Ishikawa (cell line): ENCODE data around the gene MRPS6.
A peak's percentile ranks its signal among the peaks of the same experiment; 100 is the strongest.

Source experiments
- CEBPB ChIP-seq: IDR thresholded peaks from 2 replicates; pipeline ENCODE4 v1.6.1; 2012
- CREB1 ChIP-seq: IDR thresholded peaks from 2 replicates; pipeline ENCODE4 v1.6.1; 2012; ENCODE audit warnings: low read depth
- EGR1 ChIP-seq: IDR thresholded peaks from 2 replicates; pipeline ENCODE4 v1.6.1; 2012
- EP300 ChIP-seq: IDR thresholded peaks from 2 replicates; pipeline ENCODE4 v1.6.1; 2012; ENCODE audit warnings: borderline replicate concordance
- FOXM1 ChIP-seq: IDR thresholded peaks from 2 replicates; pipeline ENCODE4 v1.6.1; 2012; ENCODE audit warnings: low read depth, borderline replicate concordance
- NFIC ChIP-seq: IDR thresholded peaks from 2 replicates; pipeline ENCODE4 v1.6.1; 2012
- RAD21 ChIP-seq: IDR thresholded peaks from 2 replicates; pipeline ENCODE4 v1.6.1; 2012; ENCODE audit warnings: low read depth
- TAF1 ChIP-seq: IDR thresholded peaks from 2 replicates; pipeline ENCODE4 v1.6.1; 2012; ENCODE audit warnings: low read depth, mild to moderate bottlenecking
- TCF12 ChIP-seq: IDR thresholded peaks from 2 replicates; pipeline ENCODE4 v1.6.1; 2012; ENCODE audit warnings: low read depth
- TEAD4 ChIP-seq: IDR thresholded peaks from 2 replicates; pipeline ENCODE4 v1.6.1; 2012
- YY1 ChIP-seq: IDR thresholded peaks from 2 replicates; pipeline ENCODE4 v1.6.1; 2012; ENCODE audit warnings: low read depth
- ZBTB7A ChIP-seq: IDR thresholded peaks from 2 replicates; pipeline ENCODE4 v1.6.1; 2012; ENCODE audit warnings: low read depth
- TF ChIP-seq, protein P1 (sequence below): IDR thresholded peaks from 2 replicates; pipeline ENCODE4 v1.6.1; 2012; ENCODE audit warnings: low read depth, mild to moderate bottlenecking
- TF ChIP-seq, protein P2 (sequence below): IDR thresholded peaks from 2 replicates; pipeline ENCODE4 v1.6.1; 2012
- TF ChIP-seq, protein P3 (sequence below): IDR thresholded peaks from 2 replicates; pipeline ENCODE4 v1.6.1; 2012

Gene MRPS6

DNA sequence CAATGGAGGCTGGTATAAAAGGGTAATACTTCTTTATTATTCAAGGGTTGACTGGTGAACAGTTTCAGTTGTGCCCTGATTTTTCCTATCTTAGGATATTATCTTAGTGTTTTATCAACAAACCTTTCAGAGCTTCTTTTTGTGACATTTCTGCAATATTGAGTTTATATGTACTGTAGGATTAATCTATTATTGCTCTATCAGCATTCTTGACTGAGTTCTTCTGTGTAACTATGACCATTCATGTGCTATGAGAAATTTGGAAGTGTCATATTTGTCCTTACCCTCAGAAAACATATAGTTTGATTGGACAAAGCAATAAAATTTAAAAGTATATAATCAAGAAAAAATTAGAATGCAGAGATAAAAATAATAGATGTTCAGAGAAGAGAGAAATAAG is 25.5 kb upstream of the MRPS6 start:
- TF ChIP-seq CEBPB (no peak), TEAD4 (no peak), CREB1 (no peak), YY1 (no peak)
- TF ChIP-seq, protein P1, sequence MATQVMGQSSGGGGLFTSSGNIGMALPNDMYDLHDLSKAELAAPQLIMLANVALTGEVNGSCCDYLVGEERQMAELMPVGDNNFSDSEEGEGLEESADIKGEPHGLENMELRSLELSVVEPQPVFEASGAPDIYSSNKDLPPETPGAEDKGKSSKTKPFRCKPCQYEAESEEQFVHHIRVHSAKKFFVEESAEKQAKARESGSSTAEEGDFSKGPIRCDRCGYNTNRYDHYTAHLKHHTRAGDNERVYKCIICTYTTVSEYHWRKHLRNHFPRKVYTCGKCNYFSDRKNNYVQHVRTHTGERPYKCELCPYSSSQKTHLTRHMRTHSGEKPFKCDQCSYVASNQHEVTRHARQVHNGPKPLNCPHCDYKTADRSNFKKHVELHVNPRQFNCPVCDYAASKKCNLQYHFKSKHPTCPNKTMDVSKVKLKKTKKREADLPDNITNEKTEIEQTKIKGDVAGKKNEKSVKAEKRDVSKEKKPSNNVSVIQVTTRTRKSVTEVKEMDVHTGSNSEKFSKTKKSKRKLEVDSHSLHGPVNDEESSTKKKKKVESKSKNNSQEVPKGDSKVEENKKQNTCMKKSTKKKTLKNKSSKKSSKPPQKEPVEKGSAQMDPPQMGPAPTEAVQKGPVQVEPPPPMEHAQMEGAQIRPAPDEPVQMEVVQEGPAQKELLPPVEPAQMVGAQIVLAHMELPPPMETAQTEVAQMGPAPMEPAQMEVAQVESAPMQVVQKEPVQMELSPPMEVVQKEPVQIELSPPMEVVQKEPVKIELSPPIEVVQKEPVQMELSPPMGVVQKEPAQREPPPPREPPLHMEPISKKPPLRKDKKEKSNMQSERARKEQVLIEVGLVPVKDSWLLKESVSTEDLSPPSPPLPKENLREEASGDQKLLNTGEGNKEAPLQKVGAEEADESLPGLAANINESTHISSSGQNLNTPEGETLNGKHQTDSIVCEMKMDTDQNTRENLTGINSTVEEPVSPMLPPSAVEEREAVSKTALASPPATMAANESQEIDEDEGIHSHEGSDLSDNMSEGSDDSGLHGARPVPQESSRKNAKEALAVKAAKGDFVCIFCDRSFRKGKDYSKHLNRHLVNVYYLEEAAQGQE = no peak
- TF ChIP-seq, protein P2, sequence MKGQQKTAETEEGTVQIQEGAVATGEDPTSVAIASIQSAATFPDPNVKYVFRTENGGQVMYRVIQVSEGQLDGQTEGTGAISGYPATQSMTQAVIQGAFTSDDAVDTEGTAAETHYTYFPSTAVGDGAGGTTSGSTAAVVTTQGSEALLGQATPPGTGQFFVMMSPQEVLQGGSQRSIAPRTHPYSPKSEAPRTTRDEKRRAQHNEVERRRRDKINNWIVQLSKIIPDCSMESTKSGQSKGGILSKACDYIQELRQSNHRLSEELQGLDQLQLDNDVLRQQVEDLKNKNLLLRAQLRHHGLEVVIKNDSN = no peak

DNA sequence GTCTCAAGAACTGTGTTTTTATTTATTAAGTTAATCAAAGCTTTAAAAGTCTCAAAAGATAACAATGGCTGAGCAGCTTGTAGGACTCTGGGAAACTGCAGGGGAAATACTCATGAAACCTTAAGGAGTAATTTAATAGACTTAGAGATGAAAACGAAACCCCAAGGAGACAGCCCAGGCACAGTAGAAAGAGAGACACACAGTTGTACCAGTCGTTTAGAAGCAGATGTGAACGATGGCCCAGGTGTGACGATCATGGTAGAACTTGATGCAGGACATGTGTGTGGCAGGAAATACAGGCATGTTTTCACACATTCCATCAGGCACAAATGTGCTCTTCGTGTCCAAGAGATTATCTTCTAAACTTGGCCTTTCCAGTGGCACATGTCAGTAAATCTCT is 21.2 kb upstream of the MRPS6 start:
- TF ChIP-seq YY1 = no peak
- no peak for TF ChIP-seq TEAD4
- TF ChIP-seq ZBTB7A = no peak
- no peak for TF ChIP-seq TAF1
- TF ChIP-seq EP300 = no peak
- TF ChIP-seq RAD21 = no peak
- TF ChIP-seq NFIC = no peak
- TF ChIP-seq, protein P3, sequence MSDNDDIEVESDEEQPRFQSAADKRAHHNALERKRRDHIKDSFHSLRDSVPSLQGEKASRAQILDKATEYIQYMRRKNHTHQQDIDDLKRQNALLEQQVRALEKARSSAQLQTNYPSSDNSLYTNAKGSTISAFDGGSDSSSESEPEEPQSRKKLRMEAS = no peak
- TF ChIP-seq FOXM1 = no peak

DNA sequence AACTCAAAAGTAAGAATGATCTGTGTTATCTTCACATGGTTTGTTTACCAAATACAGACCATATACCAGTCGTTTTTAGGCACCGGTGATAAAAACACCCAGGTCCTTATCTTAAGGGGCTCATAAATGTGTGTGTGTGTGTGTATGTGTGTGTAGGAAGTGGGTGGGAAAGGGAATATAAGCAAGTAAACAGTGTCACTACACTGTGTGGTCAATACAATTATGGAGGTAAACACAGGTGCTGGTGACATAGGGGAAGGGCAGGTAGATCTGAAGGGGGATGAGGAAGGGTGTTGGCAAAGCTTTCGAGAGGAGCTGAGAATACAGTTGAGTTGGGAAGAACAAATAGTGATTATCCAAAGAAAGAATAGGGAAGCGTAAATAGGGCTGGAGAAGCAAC is 19.1 kb upstream of the MRPS6 start:
- TF ChIP-seq, protein P3 = no peak
- TF ChIP-seq TEAD4 (no peak), RAD21 (no peak), EP300 (no peak), EGR1 (no peak), TCF12 (no peak), CREB1 (no peak), NFIC (no peak), TAF1 (no peak), FOXM1 (no peak)
- TF ChIP-seq, protein P2 = no peak

DNA sequence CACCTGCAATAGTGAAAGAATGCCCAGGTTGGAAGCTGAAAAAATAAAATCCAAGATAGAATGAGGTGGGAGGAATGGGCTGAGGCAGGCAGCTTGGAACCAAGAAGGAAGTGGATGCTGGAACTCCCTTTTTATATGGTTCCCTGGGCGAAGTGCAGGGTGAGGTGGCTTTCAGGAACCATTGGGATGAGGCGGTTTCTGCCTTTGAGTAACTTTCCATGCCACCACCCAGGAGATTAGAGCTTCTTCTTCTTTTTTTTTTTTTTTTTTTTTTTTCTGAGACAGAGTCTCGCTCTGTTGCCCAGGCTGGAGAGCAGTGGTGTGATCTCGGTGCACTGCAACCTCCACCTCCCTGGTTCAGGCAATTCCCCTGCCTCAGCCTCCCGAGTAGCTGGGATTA is 17.8 kb upstream of the MRPS6 start:
- TF ChIP-seq CREB1 (no peak), TEAD4 (no peak), CEBPB (no peak), ZBTB7A (no peak), FOXM1 (no peak), RAD21 (no peak), EGR1 (no peak), NFIC (no peak), YY1 (no peak), TAF1 (no peak), EP300 (no peak), TCF12 (no peak)
- TF ChIP-seq, protein P2 = no peak
- TF ChIP-seq, protein P1 = no peak
- TF ChIP-seq, protein P3 = no peak

DNA sequence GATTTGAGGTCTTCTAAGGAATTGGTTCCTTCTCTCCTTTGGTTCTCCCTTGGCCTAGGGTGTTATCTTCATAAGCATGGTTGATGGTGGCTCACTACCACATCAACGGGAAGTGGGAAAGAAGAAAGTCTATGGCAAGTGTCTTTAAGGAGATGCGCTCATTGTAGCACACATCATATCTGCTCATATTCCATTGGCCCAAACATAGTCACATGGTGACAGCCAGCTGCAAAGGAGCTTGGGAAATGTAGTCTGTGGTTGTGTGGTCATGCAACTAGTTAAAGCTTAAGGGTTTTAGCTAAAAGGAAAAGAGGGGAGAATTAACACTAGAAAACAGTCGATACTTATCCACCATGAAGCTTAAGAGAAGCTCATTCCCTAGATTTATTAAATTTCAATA is 11.4 kb upstream of the MRPS6 start:
- TF ChIP-seq, protein P2 = peak; percentile 94
- no peak for TF ChIP-seq TEAD4

DNA sequence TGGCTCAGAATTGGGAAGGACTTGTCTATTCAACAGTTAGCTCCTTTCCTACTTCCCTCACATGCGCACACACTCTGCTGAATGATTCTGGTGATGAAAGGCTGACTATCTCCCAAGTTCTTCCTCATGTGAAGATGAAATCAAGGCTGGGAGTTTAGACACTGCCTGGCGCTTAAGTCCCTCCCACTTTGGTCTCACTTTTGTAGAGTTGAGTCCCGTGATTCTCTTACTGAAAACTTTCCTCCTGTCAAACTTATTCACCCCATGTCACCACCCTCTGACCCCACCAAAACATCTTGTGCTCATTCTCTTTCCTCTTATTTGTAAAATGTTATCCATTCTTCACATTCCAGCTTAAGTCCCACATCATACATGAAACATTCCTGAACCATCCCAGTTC is 8.4 kb upstream of the MRPS6 start:
- TF ChIP-seq, protein P3 = no peak
- TF ChIP-seq, protein P2 = no peak
- TF ChIP-seq FOXM1 (no peak), TAF1 (no peak), YY1 (no peak), EGR1 (no peak), CEBPB (no peak), TEAD4 (no peak), TCF12 (no peak), RAD21 (no peak), CREB1 (no peak), NFIC (no peak), ZBTB7A (no peak)
- TF ChIP-seq, protein P1 = no peak
